Panc1 (cell line): ENCODE results near the gene E4F1. TPM values are rescaled to one million over a fixed set of nuclear protein-coding genes. Genes with fewer than 3 reads are reported as not detected.

Experiments
- ATAC-seq: fragments of 200-7000 bp; cut with Tn5 transposase; 2 replicates; pipeline ENCODE4 v1.9.1; 2020; ENCODE audit warnings: mild to moderate bottlenecking, moderate library complexity
- BruUV-seq: library from RNA; stranded (reverse); fragments of 400-500 nt; replicated peaks from 2 replicates; lab custom pipeline; 2021; lab: Mats Ljungman, UMichigan
- CTCF ChIA-PET: fragments of 300-600 bp; sonication (Branson Sonifier 250); formaldehyde crosslinking; loops from one replicate; lab custom pipeline; 2022; ENCODE audit warnings: antibody characterized with exemption; lab: Charles Lee
- POLR2A ChIA-PET: fragments of 300-600 bp; sonication (Branson Sonifier 250); formaldehyde crosslinking; loops from one replicate; lab custom pipeline; 2022; ENCODE audit warnings: antibody characterized with exemption; lab: Charles Lee
- DNase-seq: peaks from one replicate; pipeline ENCODE4 v3.0.0-alpha.2; 2010; ENCODE audit warnings: low read depth, low spot score
- H3K27ac ChIP-seq: 2 replicates; pipeline ENCODE4 v1.5.1; 2011; ENCODE audit warnings: mild to moderate bottlenecking, low read length, inconsistent platforms
- H3K27me3 ChIP-seq: fragments of 200-500 bp; sonication (Bioruptor generic); 2 replicates; pipeline ENCODE4 v1.6.0; 2014; ENCODE audit warnings: low read length, inconsistent platforms; ENCODE audit not compliant: control insufficient read depth, insufficient read depth
- H3K36me3 ChIP-seq: fragments of 200-500 bp; sonication (Bioruptor generic); 2 replicates; pipeline ENCODE4 v1.5.1; 2014; ENCODE audit warnings: inconsistent platforms, mild to moderate bottlenecking, low read length, moderate library complexity; ENCODE audit not compliant: control insufficient read depth, insufficient read depth
- H3K4me1 ChIP-seq: 2 replicates; pipeline ENCODE4 v1.5.1; 2011; ENCODE audit warnings: inconsistent platforms, mild to moderate bottlenecking, low read length, moderate library complexity; ENCODE audit not compliant: control insufficient read depth, insufficient read depth
- H3K4me3 ChIP-seq, 2 experiments: 2 replicates each; pipeline ENCODE4 v1.5.1; 2011 to 2012; ENCODE audit warnings: low read depth in 2 of 2, low read length in 2 of 2, mild to moderate bottlenecking in 2 of 2, inconsistent platforms in 1 of 2, moderate library complexity in 1 of 2
- H3K9me3 ChIP-seq: fragments of 200-500 bp; sonication (Bioruptor generic); 2 replicates; pipeline ENCODE4 v1.5.1; 2014; ENCODE audit warnings: low read depth, mild to moderate bottlenecking, inconsistent platforms, low read length, moderate library complexity; ENCODE audit not compliant: control insufficient read depth, insufficient read depth
- POLR2AphosphoS5 ChIP-seq: IDR thresholded peaks from 2 replicates; pipeline ENCODE4 v1.6.1; 2012; ENCODE audit warnings: mild to moderate bottlenecking, low read depth, low read length, moderate library complexity
- SIN3A ChIP-seq: IDR thresholded peaks from 2 replicates; pipeline ENCODE4 v1.6.1; 2012; ENCODE audit warnings: low read depth, mild to moderate bottlenecking, low read length, moderate library complexity, borderline replicate concordance; ENCODE audit not compliant: insufficient read depth
- TCF7L2 ChIP-seq: IDR thresholded peaks from 2 replicates; pipeline ENCODE4 v1.6.1; 2011; ENCODE audit warnings: mild to moderate bottlenecking, low read depth, low read length, inconsistent platforms
- in situ Hi-C: cut with HindIII; loops from 2 replicates; pipeline ENCODE4 v1.10.0; 2016; ENCODE audit warnings: low sequenced_read_pairs, low pct_unique_long_range_greater_than_20kb
- intact Hi-C: fragments of 100-400 bp; cut with micrococcal nuclease; formaldehyde crosslinking; loops from one replicate; pipeline ENCODE4 v1.10.0; 2022; ENCODE audit not compliant: unreplicated experiment
- total RNA-seq: library from RNA; stranded (reverse); gene quantifications from one replicate; pipeline ENCODE4 v1.2.1, GENCODE V29; 2021; ENCODE audit not compliant: unreplicated experiment
- TF ChIP-seq, protein P1 (sequence below): fragments of 450-650 bp; IDR thresholded peaks from 2 replicates; pipeline ENCODE4 v1.5.1; 2017; ENCODE audit warnings: mild to moderate bottlenecking
- TF ChIP-seq, protein P2 (sequence below), 2 experiments: IDR thresholded peaks; 2 replicates each; pipeline ENCODE4 v1.6.1; 2011 to 2012; ENCODE audit warnings: low read depth in 2 of 2, control low read depth in 1 of 2, low read length in 1 of 2, mild to moderate bottlenecking in 1 of 2, moderate library complexity in 1 of 2; ENCODE audit not compliant: insufficient read depth in 1 of 2

E4F1 gene
- total RNA-seq, 1 experiment from 2014 or later = 50.8 TPM

- BruUV-seq = no TSS peak
- DNase-seq (no peak), ATAC-seq (no peak)
- no peaks in the 10 kb centered on the region for H3K27me3 ChIP-seq
- ChIA-PET POLR2A (no interaction called here), CTCF (interaction anchor here (0.7 kb wide), 1 partner anchor 110 kb away, joined by 4 read pairs; no protein-coding TSS in a partner anchor)
- in situ Hi-C loops = no loop called here
- H3K4me3 ChIP-seq = no peak overlapping the region
- H3K36me3 ChIP-seq = no peaks in the 10 kb centered on the region
- no peak for TF ChIP-seq TCF7L2
- TF ChIP-seq, protein P1, sequence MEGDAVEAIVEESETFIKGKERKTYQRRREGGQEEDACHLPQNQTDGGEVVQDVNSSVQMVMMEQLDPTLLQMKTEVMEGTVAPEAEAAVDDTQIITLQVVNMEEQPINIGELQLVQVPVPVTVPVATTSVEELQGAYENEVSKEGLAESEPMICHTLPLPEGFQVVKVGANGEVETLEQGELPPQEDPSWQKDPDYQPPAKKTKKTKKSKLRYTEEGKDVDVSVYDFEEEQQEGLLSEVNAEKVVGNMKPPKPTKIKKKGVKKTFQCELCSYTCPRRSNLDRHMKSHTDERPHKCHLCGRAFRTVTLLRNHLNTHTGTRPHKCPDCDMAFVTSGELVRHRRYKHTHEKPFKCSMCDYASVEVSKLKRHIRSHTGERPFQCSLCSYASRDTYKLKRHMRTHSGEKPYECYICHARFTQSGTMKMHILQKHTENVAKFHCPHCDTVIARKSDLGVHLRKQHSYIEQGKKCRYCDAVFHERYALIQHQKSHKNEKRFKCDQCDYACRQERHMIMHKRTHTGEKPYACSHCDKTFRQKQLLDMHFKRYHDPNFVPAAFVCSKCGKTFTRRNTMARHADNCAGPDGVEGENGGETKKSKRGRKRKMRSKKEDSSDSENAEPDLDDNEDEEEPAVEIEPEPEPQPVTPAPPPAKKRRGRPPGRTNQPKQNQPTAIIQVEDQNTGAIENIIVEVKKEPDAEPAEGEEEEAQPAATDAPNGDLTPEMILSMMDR = no peak
- no peak for TF ChIP-seq POLR2AphosphoS5
- TF ChIP-seq SIN3A = no peak
- no peaks in the 10 kb centered on the region for H3K9me3 ChIP-seq
- intact Hi-C loops = no loop called here
- H3K27ac ChIP-seq = no peak overlapping the region
- H3K4me1 ChIP-seq = no peaks in the 10 kb centered on the region
These were observed 58.9 kb downstream of the E4F1 start for GRCh38 chr16:2282262-2282661.

- intact Hi-C loops = no loop called here
- Histone ChIP-seq H3K4me1 (no peaks in the 10 kb centered on the region), H3K36me3 (no peaks in the 10 kb centered on the region), H3K27me3 (no peaks in the 10 kb centered on the region), H3K9me3 (no peaks in the 10 kb centered on the region), H3K4me3 (no peak overlapping the region), H3K27ac (no peak overlapping the region)
- BruUV-seq = no TSS peak
- DNase-seq (no peak), ATAC-seq (no peak)
- CTCF ChIA-PET = no interaction called here
- TF ChIP-seq SIN3A (no peak), POLR2AphosphoS5 (no peak), TCF7L2 (no peak)
- TF ChIP-seq, protein P1 = no peak
- TF ChIP-seq, protein P2, sequence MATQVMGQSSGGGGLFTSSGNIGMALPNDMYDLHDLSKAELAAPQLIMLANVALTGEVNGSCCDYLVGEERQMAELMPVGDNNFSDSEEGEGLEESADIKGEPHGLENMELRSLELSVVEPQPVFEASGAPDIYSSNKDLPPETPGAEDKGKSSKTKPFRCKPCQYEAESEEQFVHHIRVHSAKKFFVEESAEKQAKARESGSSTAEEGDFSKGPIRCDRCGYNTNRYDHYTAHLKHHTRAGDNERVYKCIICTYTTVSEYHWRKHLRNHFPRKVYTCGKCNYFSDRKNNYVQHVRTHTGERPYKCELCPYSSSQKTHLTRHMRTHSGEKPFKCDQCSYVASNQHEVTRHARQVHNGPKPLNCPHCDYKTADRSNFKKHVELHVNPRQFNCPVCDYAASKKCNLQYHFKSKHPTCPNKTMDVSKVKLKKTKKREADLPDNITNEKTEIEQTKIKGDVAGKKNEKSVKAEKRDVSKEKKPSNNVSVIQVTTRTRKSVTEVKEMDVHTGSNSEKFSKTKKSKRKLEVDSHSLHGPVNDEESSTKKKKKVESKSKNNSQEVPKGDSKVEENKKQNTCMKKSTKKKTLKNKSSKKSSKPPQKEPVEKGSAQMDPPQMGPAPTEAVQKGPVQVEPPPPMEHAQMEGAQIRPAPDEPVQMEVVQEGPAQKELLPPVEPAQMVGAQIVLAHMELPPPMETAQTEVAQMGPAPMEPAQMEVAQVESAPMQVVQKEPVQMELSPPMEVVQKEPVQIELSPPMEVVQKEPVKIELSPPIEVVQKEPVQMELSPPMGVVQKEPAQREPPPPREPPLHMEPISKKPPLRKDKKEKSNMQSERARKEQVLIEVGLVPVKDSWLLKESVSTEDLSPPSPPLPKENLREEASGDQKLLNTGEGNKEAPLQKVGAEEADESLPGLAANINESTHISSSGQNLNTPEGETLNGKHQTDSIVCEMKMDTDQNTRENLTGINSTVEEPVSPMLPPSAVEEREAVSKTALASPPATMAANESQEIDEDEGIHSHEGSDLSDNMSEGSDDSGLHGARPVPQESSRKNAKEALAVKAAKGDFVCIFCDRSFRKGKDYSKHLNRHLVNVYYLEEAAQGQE (IDR thresholded peaks at IDR 0.05; ENCODE audit: insufficient read depth in 1 of 2, low read depth in 2 of 2, low read length in 1 of 2) = no peak
- in situ Hi-C loops = no loop called here
- POLR2A ChIA-PET = no interaction called here
These were observed 59.6 kb downstream of the E4F1 start for GRCh38 chr16:2282866-2283555.
